Body of pancreas (tissue), 4 donors: ENCODE results near the gene PTP4A2. TPM values are rescaled to one million over a fixed set of nuclear protein-coding genes. Genes with fewer than 3 reads are reported as not detected.

Source experiments
- ATAC-seq: fragments of 150-250 bp; one replicate; pipeline ENCODE4 v1.9.1; 2016
- DNase-seq, 4 donors: peaks; one replicate each; pipeline ENCODE4 v3.0.0-alpha.2; 2019
- H3K27ac ChIP-seq, 4 donors: fragments of 200-600 bp; sonication (generic); 1 replicate in 3 of 4; 2 replicates in 1 of 4; pipeline versions ENCODE4 v1.5.1 to v1.6.1; 2016 to 2019; ENCODE audit warnings: mild to moderate bottlenecking in 1 of 4, mixed read lengths in 1 of 4, moderate library complexity in 1 of 4
- H3K27me3 ChIP-seq, 2 donors: fragments of 200-600 bp; sonication (generic); one replicate each; pipeline ENCODE4 v1.6.0; 2016; ENCODE audit warnings: mild to moderate bottlenecking in 1 of 2
- H3K36me3 ChIP-seq, 2 donors: fragments of 200-600 bp; sonication (generic); replicated peaks in 1 of 2; 2 replicates each; pipeline ENCODE4 v1.5.1; 2016; ENCODE audit warnings: low read depth in 2 of 2; ENCODE audit not compliant: insufficient read depth in 1 of 2
- H3K4me1 ChIP-seq: fragments of 200-600 bp; sonication (generic); one replicate; pipeline ENCODE4 v1.6.0; 2016
- H3K4me3 ChIP-seq, 2 donors: fragments of 200-600 bp; sonication (generic); 1 replicate in 1 of 2; 2 replicates in 1 of 2; pipeline ENCODE4 v1.5.1; 2016 to 2019
- H3K9me3 ChIP-seq, 3 donors: fragments of 200-600 bp; sonication (generic); 1 replicate in 2 of 3; 2 replicates in 1 of 3; pipeline ENCODE4 v1.5.1; 2016
- POLR2A ChIP-seq, 3 donors: fragments of 450-650 bp; IDR thresholded peaks; one replicate each; pipeline ENCODE4 v1.6.1; 2016; ENCODE audit warnings: antibody characterized with exemption in 3 of 3, mild to moderate bottlenecking in 2 of 3
- WGBS, 2 donors: methylation state at CpG; one replicate each; pipeline ENCODE4 v1.1.5; 2017; 5-methylcytosine and 5-hydroxymethylcytosine counted together
- intact Hi-C: fragments of 100-400 bp; cut with DNase I; formaldehyde crosslinking; loops from one replicate; pipeline ENCODE4 v1.15.1; 2023
- total RNA-seq, 2 donors: library from RNA; depleted of rRNA; stranded (reverse); fragments of >200 nt; gene quantifications; one replicate each; pipeline ENCODE4 v1.1.0, GENCODE V29; 2016
- TF ChIP-seq, protein P1 (sequence below), 7 experiments: fragments of 450-650 bp in 4 of 7; fragments of 200-600 bp in 3 of 7; sonication (generic) in 3 of 7; IDR thresholded peaks; one replicate each; pipeline ENCODE4 v1.5.1; 2016 to 2019; ENCODE audit warnings: antibody characterized with exemption in 7 of 7

PTP4A2 gene
- total RNA-seq, 2 donors from 2014 or later: 79.6 to 103 TPM

DNA sequence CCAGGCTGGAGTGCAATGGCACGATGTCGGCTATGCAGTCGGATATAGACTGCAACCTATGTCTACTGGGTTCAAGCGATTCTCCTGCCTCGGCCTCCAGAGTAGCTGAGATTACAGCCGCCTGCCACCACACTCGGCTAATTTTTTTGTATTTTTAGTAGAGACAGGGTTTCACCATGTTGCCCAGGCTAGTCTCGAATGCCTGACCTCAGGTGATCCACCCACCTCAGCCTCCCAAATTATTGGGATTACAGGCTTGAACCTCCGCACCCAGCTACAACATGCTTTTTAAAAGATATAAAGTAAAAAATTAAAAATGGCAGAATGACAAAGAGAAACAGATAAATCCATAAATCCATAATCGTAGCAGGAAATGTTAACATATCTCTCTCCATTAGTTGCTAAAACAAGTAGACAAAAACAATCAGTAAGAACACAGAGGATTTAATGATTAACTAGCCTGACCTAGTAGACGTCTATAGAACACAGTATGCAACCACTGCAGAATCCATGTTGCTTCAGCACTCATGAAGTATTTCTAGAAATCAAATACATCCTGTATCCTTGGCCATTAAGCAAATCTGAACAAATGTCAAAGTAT is 62.4 kb downstream of the PTP4A2 start:
- ATAC-seq (peak; percentile 95), DNase-seq (no peak)
- Histone ChIP-seq H3K36me3 (no peaks in the 10 kb centered on the region), H3K27ac (peak overlapping the region; percentile 30 to 61 (median 38)), H3K4me3 (no peak overlapping the region), H3K27me3 (no peaks in the 10 kb centered on the region), H3K4me1 (peaks cover 26% of the 10 kb centered on the region), H3K9me3 (no peaks in the 10 kb centered on the region)
- intact Hi-C loops: no loop called here
- WGBS, 2 donors: 46 to 52% methylated on average over 11 of the region's 11 CpGs
- TF ChIP-seq, protein P1, sequence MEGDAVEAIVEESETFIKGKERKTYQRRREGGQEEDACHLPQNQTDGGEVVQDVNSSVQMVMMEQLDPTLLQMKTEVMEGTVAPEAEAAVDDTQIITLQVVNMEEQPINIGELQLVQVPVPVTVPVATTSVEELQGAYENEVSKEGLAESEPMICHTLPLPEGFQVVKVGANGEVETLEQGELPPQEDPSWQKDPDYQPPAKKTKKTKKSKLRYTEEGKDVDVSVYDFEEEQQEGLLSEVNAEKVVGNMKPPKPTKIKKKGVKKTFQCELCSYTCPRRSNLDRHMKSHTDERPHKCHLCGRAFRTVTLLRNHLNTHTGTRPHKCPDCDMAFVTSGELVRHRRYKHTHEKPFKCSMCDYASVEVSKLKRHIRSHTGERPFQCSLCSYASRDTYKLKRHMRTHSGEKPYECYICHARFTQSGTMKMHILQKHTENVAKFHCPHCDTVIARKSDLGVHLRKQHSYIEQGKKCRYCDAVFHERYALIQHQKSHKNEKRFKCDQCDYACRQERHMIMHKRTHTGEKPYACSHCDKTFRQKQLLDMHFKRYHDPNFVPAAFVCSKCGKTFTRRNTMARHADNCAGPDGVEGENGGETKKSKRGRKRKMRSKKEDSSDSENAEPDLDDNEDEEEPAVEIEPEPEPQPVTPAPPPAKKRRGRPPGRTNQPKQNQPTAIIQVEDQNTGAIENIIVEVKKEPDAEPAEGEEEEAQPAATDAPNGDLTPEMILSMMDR (IDR thresholded peaks at IDR 0.05): no peak
- no peak for TF ChIP-seq POLR2A (IDR thresholded peaks at IDR 0.05)

DNA sequence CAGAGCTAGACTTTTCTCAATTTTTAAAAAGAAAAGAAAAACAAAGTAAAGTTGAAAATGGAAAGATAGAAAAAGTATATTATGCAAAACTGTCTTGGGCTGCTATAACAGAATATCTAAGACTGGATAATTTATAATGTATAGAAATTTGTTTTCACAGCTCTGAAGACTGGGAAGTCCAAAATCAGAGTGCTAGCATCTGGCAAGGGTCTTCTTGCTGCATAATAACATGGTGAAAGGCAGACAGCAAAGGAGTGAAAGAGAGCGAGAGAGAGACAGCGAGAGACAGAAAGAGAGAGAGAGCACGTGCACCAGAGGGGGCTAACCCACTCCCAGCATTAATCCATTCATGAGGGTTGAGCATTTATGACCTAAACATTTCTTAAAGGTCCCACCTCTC is 63.2 kb downstream of the PTP4A2 start:
- Histone ChIP-seq H3K4me1 (peaks cover 18% of the 10 kb centered on the region), H3K4me3 (no peak overlapping the region), H3K27me3 (no peaks in the 10 kb centered on the region), H3K9me3 (no peaks in the 10 kb centered on the region), H3K27ac (no peak overlapping the region), H3K36me3 (no peaks in the 10 kb centered on the region)
- ATAC-seq (no peak), DNase-seq (no peak)
- intact Hi-C loops: no loop called here
- TF ChIP-seq, protein P1 (IDR thresholded peaks at IDR 0.05): no peak
- no peak for TF ChIP-seq POLR2A (IDR thresholded peaks at IDR 0.05)
- 96 to 98% methylated on average over 3 of the region's 3 CpGs for WGBS, 2 donors

DNA sequence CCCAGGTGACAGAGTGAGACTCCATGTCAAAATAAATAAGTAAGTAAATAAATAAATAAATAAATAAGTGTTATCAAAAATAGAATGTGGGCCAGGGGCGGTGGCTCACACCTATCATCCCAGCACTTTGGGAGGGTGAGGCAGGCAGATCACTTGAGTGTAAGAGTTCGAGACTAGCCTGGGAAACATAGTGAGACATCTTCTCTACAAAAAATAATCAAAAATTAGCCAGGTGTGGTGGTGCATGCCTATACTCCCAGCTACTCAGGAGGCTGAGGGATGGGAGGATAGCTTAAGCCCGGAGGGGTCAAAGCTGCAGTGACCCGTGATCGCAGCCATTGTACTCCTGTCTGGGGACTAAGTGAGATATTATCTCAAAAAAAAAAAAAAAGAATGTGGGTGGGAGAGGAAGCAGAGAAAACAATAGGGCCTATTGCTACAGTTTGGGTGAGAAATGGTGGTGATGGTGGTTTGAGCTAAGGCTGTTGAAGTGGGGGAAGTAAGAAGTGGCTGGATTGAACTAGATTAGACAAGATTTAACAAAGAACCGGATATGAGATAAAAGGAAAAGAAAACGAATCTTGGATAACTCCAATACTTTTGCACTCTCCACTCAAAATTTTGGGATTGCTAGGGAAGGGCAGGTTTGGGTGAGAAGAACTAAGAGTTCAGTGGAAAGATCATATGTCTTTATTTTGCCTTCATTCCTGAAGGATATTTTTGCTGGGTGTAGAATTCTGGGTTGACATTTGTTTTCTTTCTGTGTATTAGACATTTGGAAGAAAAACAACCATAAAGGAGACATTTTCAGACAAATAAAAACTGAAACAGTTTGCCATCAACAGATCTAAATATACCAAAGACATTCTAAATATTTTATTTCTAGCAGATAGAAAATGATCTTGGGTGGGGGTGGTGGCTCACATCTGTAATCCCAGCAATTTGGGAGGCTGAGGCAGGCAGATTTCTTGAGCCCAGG is 65.2 kb downstream of the PTP4A2 start:
- WGBS, 2 donors: 83 to 85% methylated on average over 7 of the region's 7 CpGs
- Histone ChIP-seq H3K4me3 (no peak overlapping the region), H3K4me1 (peaks cover 18% of the 10 kb centered on the region), H3K9me3 (no peaks in the 10 kb centered on the region), H3K27ac (no peak overlapping the region), H3K27me3 (no peaks in the 10 kb centered on the region), H3K36me3 (no peaks in the 10 kb centered on the region)
- DNase-seq: no peak
- intact Hi-C loops: no loop called here
- no peak for TF ChIP-seq POLR2A (IDR thresholded peaks at IDR 0.05)
- no peak for ATAC-seq

DNA sequence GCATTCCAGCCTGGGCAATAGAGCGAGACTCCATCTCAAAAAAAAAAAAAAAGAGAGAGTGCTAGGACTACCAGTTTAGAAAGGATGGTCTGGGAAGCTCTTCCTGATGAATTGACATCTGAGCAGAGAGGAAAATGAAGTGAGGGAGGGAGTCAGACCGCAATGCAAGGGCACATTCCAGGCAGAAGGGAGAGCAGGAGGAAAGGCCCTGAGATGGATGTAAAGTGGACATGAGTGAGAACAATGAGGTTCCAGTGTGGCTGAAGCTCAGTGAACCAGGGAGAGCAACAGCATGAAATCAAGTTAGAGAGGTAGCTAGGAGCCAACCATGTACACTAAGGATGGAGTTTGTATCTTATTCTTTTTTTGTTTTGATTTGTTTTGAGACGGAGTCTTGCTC is 66.5 kb downstream of the PTP4A2 start:
- DNase-seq (no peak), ATAC-seq (no peak)
- Histone ChIP-seq H3K27me3 (no peaks in the 10 kb centered on the region), H3K36me3 (no peaks in the 10 kb centered on the region), H3K9me3 (no peaks in the 10 kb centered on the region), H3K4me3 (no peak overlapping the region), H3K4me1 (peaks cover 17% of the 10 kb centered on the region), H3K27ac (no peak overlapping the region)
- intact Hi-C loops: no loop called here
- WGBS, 2 donors: 94 to 95% methylated on average over 3 of the region's 3 CpGs
- TF ChIP-seq, protein P1 (IDR thresholded peaks at IDR 0.05): no peak
- no peak for TF ChIP-seq POLR2A (IDR thresholded peaks at IDR 0.05)

DNA sequence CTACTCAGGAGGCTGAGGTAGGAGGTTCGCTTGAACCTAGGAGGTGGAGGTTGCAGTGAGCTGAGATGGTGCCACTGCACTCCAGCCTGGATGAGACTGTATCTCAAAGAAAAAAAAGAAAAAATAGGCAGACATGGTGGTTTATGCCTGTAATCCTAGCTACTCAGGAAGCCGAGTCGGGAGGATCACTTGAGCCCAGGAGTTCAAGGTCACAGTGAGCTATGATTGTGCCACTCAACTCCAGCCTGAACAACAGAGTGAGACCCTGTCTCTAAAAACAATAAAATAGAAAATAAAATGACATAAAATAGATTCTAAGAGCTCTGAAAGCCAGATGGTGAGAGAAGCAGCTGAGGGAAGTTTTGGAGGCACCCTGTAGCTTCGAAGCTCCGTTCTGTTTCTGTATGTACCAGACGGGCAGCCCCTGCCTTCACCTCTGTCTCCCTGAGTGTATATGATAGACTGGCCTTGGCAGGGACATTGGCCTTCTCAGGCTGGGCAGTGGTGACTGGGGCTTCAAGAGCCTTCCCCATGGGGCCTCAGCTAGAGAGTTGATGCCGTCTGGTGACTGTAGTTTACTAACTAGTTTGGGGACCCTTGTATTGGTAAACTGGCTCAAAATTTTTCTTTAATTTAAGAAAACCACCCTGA is 68.0 kb downstream of the PTP4A2 start:
- Histone ChIP-seq H3K4me1 (peaks cover 3% of the 10 kb centered on the region), H3K4me3 (no peak overlapping the region), H3K27me3 (no peaks in the 10 kb centered on the region), H3K27ac (no peak overlapping the region), H3K36me3 (no peaks in the 10 kb centered on the region), H3K9me3 (no peaks in the 10 kb centered on the region)
- no peak for TF ChIP-seq POLR2A (IDR thresholded peaks at IDR 0.05)
- TF ChIP-seq, protein P1 (IDR thresholded peaks at IDR 0.05): no peak
- 81 to 87% methylated on average over 7 of the region's 7 CpGs for WGBS, 2 donors
- ATAC-seq: no peak
- DNase-seq: no peak
- intact Hi-C loops: no loop called here
